HepG2 (cell line): ENCODE results near the gene MALT1. TPM values are rescaled to one million over a fixed set of nuclear protein-coding genes. Genes with fewer than 3 reads are reported as not detected.

ENCODE experiments used
- EED ChIP-seq: sonication (generic); formaldehyde crosslinking; IDR thresholded peaks from 2 replicates; pipeline ENCODE4 v1.5.0; 2020; ENCODE audit warnings: mild to moderate bottlenecking, missing genetic modification reagents
- MATR3 ChIP-seq: sonication (generic); formaldehyde crosslinking; IDR thresholded peaks from 2 replicates; pipeline ENCODE4 v1.4.0; 2020; ENCODE audit warnings: missing genetic modification reagents
- MED8 ChIP-seq: sonication (generic); formaldehyde crosslinking; IDR thresholded peaks from 2 replicates; pipeline ENCODE4 v1.8.1; 2023; ENCODE audit warnings: mild to moderate bottlenecking, missing genetic modification reagents; ENCODE audit not compliant: insufficient replicate concordance
- STAG1 ChIP-seq: sonication (generic); formaldehyde crosslinking; IDR thresholded peaks from 2 replicates; pipeline ENCODE4 v1.4.0; 2020; ENCODE audit warnings: missing genetic modification reagents
- TFAP4 ChIP-seq: sonication (generic); IDR thresholded peaks from 2 replicates; pipeline ENCODE4 v1.6.1; 2016; ENCODE audit warnings: low read depth, borderline replicate concordance
- TRAFD1 ChIP-seq: sonication (generic); formaldehyde crosslinking; IDR thresholded peaks from 2 replicates; pipeline ENCODE4 v1.5.1; 2020; ENCODE audit warnings: missing genetic modification reagents, mild to moderate bottlenecking, borderline replicate concordance
- YEATS2 ChIP-seq: sonication (generic); formaldehyde crosslinking; IDR thresholded peaks from 2 replicates; pipeline ENCODE4 v1.4.0; 2020; ENCODE audit warnings: missing genetic modification reagents, borderline replicate concordance
- ZBTB40 ChIP-seq, 2 experiments: fragments of 450-650 bp in 1 of 2; sonication (generic) in 1 of 2; formaldehyde crosslinking in 1 of 2; IDR thresholded peaks; 2 replicates each; pipeline versions ENCODE4 v1.6.1 to v1.8.0; 2016 to 2022; ENCODE audit warnings: antibody characterized with exemption in 1 of 2, mild to moderate bottlenecking in 1 of 2, missing genetic modification reagents in 1 of 2
- ZBTB49 ChIP-seq: sonication (generic); formaldehyde crosslinking; IDR thresholded peaks from 2 replicates; pipeline ENCODE4 v1.4.0; 2020; ENCODE audit warnings: missing genetic modification reagents, borderline replicate concordance
- ZFP36L1 ChIP-seq: sonication (generic); formaldehyde crosslinking; IDR thresholded peaks from 2 replicates; pipeline ENCODE4 v1.8.0; 2022; ENCODE audit warnings: mild to moderate bottlenecking, missing genetic modification reagents, moderate library complexity
- ZNF17 ChIP-seq: sonication (generic); formaldehyde crosslinking; IDR thresholded peaks from 2 replicates; pipeline ENCODE4 v1.5.0; 2020; ENCODE audit warnings: mild to moderate bottlenecking, missing genetic modification reagents
- ZNF510 ChIP-seq: sonication (generic); formaldehyde crosslinking; IDR thresholded peaks from 2 replicates; pipeline ENCODE4 v1.4.0; 2020; ENCODE audit warnings: low read depth, mild to moderate bottlenecking, missing genetic modification reagents
- ZNF569 ChIP-seq: sonication (generic); formaldehyde crosslinking; IDR thresholded peaks from 2 replicates; pipeline ENCODE4 v1.5.0; 2020; ENCODE audit warnings: mild to moderate bottlenecking, missing genetic modification reagents, moderate library complexity, borderline replicate concordance
- ZNF619 ChIP-seq: sonication (generic); formaldehyde crosslinking; IDR thresholded peaks from 2 replicates; pipeline ENCODE4 v1.4.0; 2020; ENCODE audit warnings: mild to moderate bottlenecking, missing genetic modification reagents
- ZNF746 ChIP-seq: sonication (generic); formaldehyde crosslinking; IDR thresholded peaks from 2 replicates; pipeline ENCODE4 v1.8.0; 2022; ENCODE audit warnings: mild to moderate bottlenecking, missing genetic modification reagents
- polyA plus RNA-seq, 8 experiments: library from polyadenylated mRNA; depleted of rRNA in 3 of 8; stranded (reverse) in 7 of 8; unstranded in 1 of 8; fragments of >200 nt; fragmentation: Illumina TruSeq in 4 of 8; extraction: Trizol in 4 of 8; gene quantifications; 2 replicates each; pipeline versions ENCODE4 v1.2.1 to v1.2.3, GENCODE V29; 2011 to 2016; ENCODE audit warnings: low read depth in 4 of 8, missing spikeins in 1 of 8, mixed read lengths in 1 of 8; ENCODE audit not compliant: insufficient read depth in 1 of 8
- total RNA-seq, 5 experiments: library from RNA; depleted of rRNA; stranded (reverse); fragments of >200 nt; fragmentation: Illumina TruSeq; extraction: Trizol; gene quantifications; 2 replicates each; pipeline ENCODE4 v1.2.3, GENCODE V29; 2016; ENCODE audit warnings: low read depth in 1 of 5

The MALT1 gene
- total and polyA plus RNA-seq, 2 of the 13 experiments (the other 11 are each of a cell fraction or from before 2014, with no cell fraction given), result 43.9 to 89.0 TPM

GRCh38 chr18:58671111-58671631, at the start of gene MALT1 (continued):
- TF ChIP-seq TRAFD1 (no peak), ZNF510 (CRISPR knock-in tag) (0 out of 2 replicates have a peak, but pooled peaks have one; percentile 8), YEATS2 (CRISPR knock-in tag) (no peak), EED (no peak), ZNF17 (no peak), ZNF619 (CRISPR knock-in tag) (no peak), TFAP4 (peak; percentile 61; the same call in 1 of the 2 replicates), MED8 (CRISPR knock-in tag) (no peak), ZBTB49 (CRISPR knock-in tag) (no peak), MATR3 (CRISPR knock-in tag) (no peak), ZNF746 (CRISPR knock-in tag) (no peak; the same call in 1 of the 2 replicates), ZFP36L1 (no peak), STAG1 (CRISPR knock-in tag) (0 out of 2 replicates have a peak, but pooled peaks have one; percentile 2), ZBTB40 (IDR thresholded peaks at IDR 0.05) (no peak), ZBTB40 (CRISPR knock-in tag; IDR thresholded peaks at IDR 0.05) (no peak), ZNF569 (no peak)
